GM23338 (cell line): Measurements from ENCODE around the gene ADAMTS18. TPM values are rescaled to one million over a fixed set of nuclear protein-coding genes. Genes with fewer than 3 reads are reported as not detected.

Experiments
- ATAC-seq: fragments of 200-7000 bp; cut with Tn5 transposase; 3 replicates; pipeline ENCODE4 v1.9.1; 2020
- DNase-seq: peaks from one replicate; pipeline ENCODE4 v3.0.0-alpha.2; 2015; ENCODE audit warnings: low spot score
- H2AFZ ChIP-seq: fragments of 200-600 bp; sonication (generic); 2 replicates; pipeline ENCODE4 v1.8.0; 2016; ENCODE audit warnings: antibody characterized with exemption, mild to moderate bottlenecking, moderate library complexity
- H3F3A ChIP-seq: fragments of 200-600 bp; sonication (generic); replicated peaks from 2 replicates; pipeline ENCODE4 v1.8.0; 2017; ENCODE audit warnings: antibody characterized with exemption, mixed run types, low read depth
- H3K27ac ChIP-seq: fragments of 200-600 bp; sonication (generic); 2 replicates; pipeline ENCODE4 v1.6.1; 2016; ENCODE audit warnings: low read depth
- H3K27me3 ChIP-seq: fragments of 200-600 bp; sonication (generic); 2 replicates; pipeline ENCODE4 v1.8.0; 2016; ENCODE audit warnings: mild to moderate bottlenecking, mixed run types, moderate library complexity; ENCODE audit not compliant: insufficient read depth
- H3K36me3 ChIP-seq: fragments of 200-600 bp; sonication (generic); 2 replicates; pipeline ENCODE4 v1.8.0; 2016; ENCODE audit warnings: mild to moderate bottlenecking; ENCODE audit not compliant: insufficient read depth
- H3K4me1 ChIP-seq: fragments of 200-600 bp; sonication (generic); 2 replicates; pipeline ENCODE4 v1.8.0; 2016; ENCODE audit warnings: mild to moderate bottlenecking, moderate library complexity; ENCODE audit not compliant: insufficient read depth
- H3K4me2 ChIP-seq: fragments of 200-600 bp; sonication (generic); 2 replicates; pipeline ENCODE4 v1.7.1; 2017; ENCODE audit warnings: mixed run types
- H3K4me3 ChIP-seq: fragments of 200-600 bp; sonication (generic); 2 replicates; pipeline ENCODE4 v1.6.1; 2016; ENCODE audit warnings: mixed run types
- H3K79me2 ChIP-seq: fragments of 200-600 bp; sonication (generic); replicated peaks from 2 replicates; pipeline ENCODE4 v1.8.0; 2017; ENCODE audit warnings: mild to moderate bottlenecking; ENCODE audit not compliant: insufficient read depth
- H3K9me2 ChIP-seq: fragments of 200-600 bp; sonication (generic); 2 replicates; pipeline ENCODE4 v1.8.0; 2017; ENCODE audit not compliant: insufficient read depth
- H4K20me1 ChIP-seq: fragments of 200-600 bp; sonication (generic); replicated peaks from 2 replicates; pipeline ENCODE4 v1.8.0; 2017; ENCODE audit warnings: mild to moderate bottlenecking; ENCODE audit not compliant: insufficient read depth
- H3K27ac Mint-ChIP-seq: 2 replicates; pipeline ENCODE4 v1.8.0; 2020; ENCODE audit warnings: inconsistent platforms, mild to moderate bottlenecking, moderate library complexity, mixed read lengths
- H3K27me3 Mint-ChIP-seq: 3 replicates; pipeline ENCODE4 v1.8.0; 2022; ENCODE audit warnings: low read depth, mild to moderate bottlenecking, moderate library complexity, mixed read lengths, inconsistent platforms; ENCODE audit not compliant: insufficient read depth, poor library complexity
- H3K36me3 Mint-ChIP-seq: 3 replicates; pipeline ENCODE4 v1.8.0; 2021; ENCODE audit warnings: low read depth, mild to moderate bottlenecking, inconsistent platforms, moderate library complexity, mixed read lengths
- H3K4me1 Mint-ChIP-seq: 3 replicates; pipeline ENCODE4 v1.8.0; 2020; ENCODE audit warnings: mild to moderate bottlenecking, inconsistent platforms, mixed read lengths
- H3K4me3 Mint-ChIP-seq: 3 replicates; pipeline ENCODE4 v1.8.0; 2021; ENCODE audit warnings: moderate library complexity, mild to moderate bottlenecking, inconsistent platforms, mixed read lengths
- H3K9me3 Mint-ChIP-seq: 3 replicates; pipeline ENCODE4 v1.8.0; 2020; ENCODE audit warnings: moderate library complexity, mild to moderate bottlenecking, inconsistent platforms, mixed read lengths
- CREB1 ChIP-seq: fragments of 250-450 bp; sonication (Bioruptor Pico); IDR thresholded peaks from 2 replicates; pipeline ENCODE4 v1.5.0; 2020; ENCODE audit warnings: low read depth, mild to moderate bottlenecking, moderate library complexity
- EZH2 ChIP-seq: fragments of 200-600 bp; sonication (generic); IDR thresholded peaks from one replicate; pipeline ENCODE4 v1.8.0; 2017; ENCODE audit warnings: antibody characterized with exemption, mild to moderate bottlenecking, low read depth; ENCODE audit not compliant: unreplicated experiment
- EZH2phosphoT487 ChIP-seq: fragments of 200-600 bp; sonication (generic); IDR thresholded peaks from one replicate; pipeline ENCODE4 v1.8.1; 2018; ENCODE audit warnings: antibody characterized with exemption; ENCODE audit not compliant: unreplicated experiment
- NANOG ChIP-seq: IDR thresholded peaks from 2 replicates; pipeline ENCODE4 v1.6.1; 2016; ENCODE audit warnings: antibody characterized with exemption, borderline replicate concordance
- STAT1 ChIP-seq: IDR thresholded peaks from one replicate; pipeline ENCODE4 v1.6.1; 2016; ENCODE audit warnings: antibody characterized with exemption; ENCODE audit not compliant: unreplicated experiment
- ZNF331 ChIP-seq: fragments of 250-450 bp; sonication (Bioruptor Pico); IDR thresholded peaks from 2 replicates; pipeline ENCODE4 v1.5.0; 2020; ENCODE audit warnings: low read depth, mild to moderate bottlenecking, moderate library complexity
- polyA plus RNA-seq: library from polyadenylated mRNA; unstranded; fragments of >200 nt; fragmentation: Nextera tagmentation; extraction: Ambion mirVana; gene quantifications from 2 replicates; pipeline ENCODE4 v1.2.1, GENCODE V29; 2016
- total RNA-seq: library from RNA; depleted of rRNA; stranded (reverse); fragments of >200 nt; shearing (Covaris generic); gene quantifications from 2 replicates; pipeline ENCODE4 v1.2.3, GENCODE V29; 2014
- TF ChIP-seq, protein P1 (sequence below), 2 experiments: fragments of 200-600 bp in 1 of 2; sonication (generic) in 1 of 2; conservative IDR thresholded peaks; 2 replicates each; pipeline versions ENCODE4 v1.5.1 to v1.6.1; 2016 to 2017; ENCODE audit warnings: antibody characterized with exemption in 2 of 2, low read depth in 2 of 2, mild to moderate bottlenecking in 2 of 2, moderate library complexity in 1 of 2
- TF ChIP-seq, protein P2 (sequence below): IDR thresholded peaks from one replicate; pipeline ENCODE4 v1.6.1; 2018; ENCODE audit warnings: antibody characterized with exemption; ENCODE audit not compliant: unreplicated experiment
- TF ChIP-seq, protein P3 (sequence below): IDR thresholded peaks from 2 replicates; pipeline ENCODE4 v1.6.1; 2016; ENCODE audit warnings: antibody characterized with exemption

Gene ADAMTS18
- total and polyA plus RNA-seq, 2 experiments from 2014 or later: 0.15 to 0.90 TPM

DNA sequence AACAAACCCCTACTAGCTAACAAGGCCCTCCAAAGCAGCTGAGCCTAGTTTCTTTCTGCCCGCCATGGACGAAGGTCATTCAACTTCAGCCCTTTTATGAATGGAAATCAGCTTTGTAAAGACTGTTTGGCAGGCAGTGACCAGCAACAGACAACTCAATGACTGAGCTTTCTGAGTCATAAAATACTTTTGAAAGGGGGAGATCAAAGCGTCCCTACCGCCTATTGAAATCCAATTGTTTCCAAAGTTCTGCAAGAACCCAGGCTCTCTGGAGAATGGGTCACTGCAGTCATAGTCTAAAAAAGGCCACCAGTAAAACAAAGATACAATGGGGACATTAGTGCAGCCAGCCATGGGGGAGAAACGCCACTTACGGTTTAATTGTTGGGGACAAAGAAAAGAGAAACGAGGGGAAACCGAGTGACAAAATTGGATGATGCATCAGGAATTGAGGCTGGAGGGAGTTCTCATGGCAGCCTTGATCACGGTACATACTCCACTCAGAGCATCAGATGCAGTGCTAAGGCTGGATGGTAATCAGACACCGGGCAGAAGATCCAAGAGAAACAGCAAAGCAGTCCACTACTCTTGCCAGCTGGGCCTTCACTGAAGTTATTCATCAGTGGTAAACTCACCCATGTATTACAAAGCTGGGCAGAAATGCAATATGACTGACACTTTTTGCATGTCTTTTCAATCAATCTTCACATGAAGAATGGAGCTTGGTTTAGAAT is 9.8 kb downstream of the ADAMTS18 start:
- Mint-ChIP-seq H3K9me3 (no peaks in the 10 kb centered on the region), H3K4me1 (peaks cover under 1% of the 10 kb centered on the region; the same call in 1 of the 3 replicates), H3K36me3 (no peaks in the 10 kb centered on the region), H3K4me3 (no peak overlapping the region), H3K27ac (no peak overlapping the region), H3K27me3 (peaks cover 4% of the 10 kb centered on the region)
- no peaks in the 10 kb centered on the region for H3K79me2 ChIP-seq
- no peak for DNase-seq
- H3K27me3 ChIP-seq: no peaks in the 10 kb centered on the region
- H2AFZ ChIP-seq: no peak overlapping the region
- H3K27ac ChIP-seq: no peak overlapping the region
- ATAC-seq: no peak
- no peaks in the 10 kb centered on the region for H3K4me1 ChIP-seq
- H3K4me3 ChIP-seq: no peak overlapping the region
- H3F3A ChIP-seq: no peaks in the 10 kb centered on the region
- TF ChIP-seq ZNF331 (CRISPR knock-in tag): no peak
- TF ChIP-seq, protein P1, sequence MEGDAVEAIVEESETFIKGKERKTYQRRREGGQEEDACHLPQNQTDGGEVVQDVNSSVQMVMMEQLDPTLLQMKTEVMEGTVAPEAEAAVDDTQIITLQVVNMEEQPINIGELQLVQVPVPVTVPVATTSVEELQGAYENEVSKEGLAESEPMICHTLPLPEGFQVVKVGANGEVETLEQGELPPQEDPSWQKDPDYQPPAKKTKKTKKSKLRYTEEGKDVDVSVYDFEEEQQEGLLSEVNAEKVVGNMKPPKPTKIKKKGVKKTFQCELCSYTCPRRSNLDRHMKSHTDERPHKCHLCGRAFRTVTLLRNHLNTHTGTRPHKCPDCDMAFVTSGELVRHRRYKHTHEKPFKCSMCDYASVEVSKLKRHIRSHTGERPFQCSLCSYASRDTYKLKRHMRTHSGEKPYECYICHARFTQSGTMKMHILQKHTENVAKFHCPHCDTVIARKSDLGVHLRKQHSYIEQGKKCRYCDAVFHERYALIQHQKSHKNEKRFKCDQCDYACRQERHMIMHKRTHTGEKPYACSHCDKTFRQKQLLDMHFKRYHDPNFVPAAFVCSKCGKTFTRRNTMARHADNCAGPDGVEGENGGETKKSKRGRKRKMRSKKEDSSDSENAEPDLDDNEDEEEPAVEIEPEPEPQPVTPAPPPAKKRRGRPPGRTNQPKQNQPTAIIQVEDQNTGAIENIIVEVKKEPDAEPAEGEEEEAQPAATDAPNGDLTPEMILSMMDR (conservative IDR thresholded peaks at IDR 0.05; ENCODE audit: low read depth in 2 of 2): no peak
- no peak for TF ChIP-seq CREB1 (CRISPR knock-in tag)
- TF ChIP-seq, protein P2, sequence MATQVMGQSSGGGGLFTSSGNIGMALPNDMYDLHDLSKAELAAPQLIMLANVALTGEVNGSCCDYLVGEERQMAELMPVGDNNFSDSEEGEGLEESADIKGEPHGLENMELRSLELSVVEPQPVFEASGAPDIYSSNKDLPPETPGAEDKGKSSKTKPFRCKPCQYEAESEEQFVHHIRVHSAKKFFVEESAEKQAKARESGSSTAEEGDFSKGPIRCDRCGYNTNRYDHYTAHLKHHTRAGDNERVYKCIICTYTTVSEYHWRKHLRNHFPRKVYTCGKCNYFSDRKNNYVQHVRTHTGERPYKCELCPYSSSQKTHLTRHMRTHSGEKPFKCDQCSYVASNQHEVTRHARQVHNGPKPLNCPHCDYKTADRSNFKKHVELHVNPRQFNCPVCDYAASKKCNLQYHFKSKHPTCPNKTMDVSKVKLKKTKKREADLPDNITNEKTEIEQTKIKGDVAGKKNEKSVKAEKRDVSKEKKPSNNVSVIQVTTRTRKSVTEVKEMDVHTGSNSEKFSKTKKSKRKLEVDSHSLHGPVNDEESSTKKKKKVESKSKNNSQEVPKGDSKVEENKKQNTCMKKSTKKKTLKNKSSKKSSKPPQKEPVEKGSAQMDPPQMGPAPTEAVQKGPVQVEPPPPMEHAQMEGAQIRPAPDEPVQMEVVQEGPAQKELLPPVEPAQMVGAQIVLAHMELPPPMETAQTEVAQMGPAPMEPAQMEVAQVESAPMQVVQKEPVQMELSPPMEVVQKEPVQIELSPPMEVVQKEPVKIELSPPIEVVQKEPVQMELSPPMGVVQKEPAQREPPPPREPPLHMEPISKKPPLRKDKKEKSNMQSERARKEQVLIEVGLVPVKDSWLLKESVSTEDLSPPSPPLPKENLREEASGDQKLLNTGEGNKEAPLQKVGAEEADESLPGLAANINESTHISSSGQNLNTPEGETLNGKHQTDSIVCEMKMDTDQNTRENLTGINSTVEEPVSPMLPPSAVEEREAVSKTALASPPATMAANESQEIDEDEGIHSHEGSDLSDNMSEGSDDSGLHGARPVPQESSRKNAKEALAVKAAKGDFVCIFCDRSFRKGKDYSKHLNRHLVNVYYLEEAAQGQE: no peak
- TF ChIP-seq NANOG: no peak
- no peak for TF ChIP-seq EZH2phosphoT487
- H4K20me1 ChIP-seq: no peaks in the 10 kb centered on the region
- H3K4me2 ChIP-seq: no peak overlapping the region
- H3K9me2 ChIP-seq: no peaks in the 10 kb centered on the region
- H3K36me3 ChIP-seq: no peaks in the 10 kb centered on the region

DNA sequence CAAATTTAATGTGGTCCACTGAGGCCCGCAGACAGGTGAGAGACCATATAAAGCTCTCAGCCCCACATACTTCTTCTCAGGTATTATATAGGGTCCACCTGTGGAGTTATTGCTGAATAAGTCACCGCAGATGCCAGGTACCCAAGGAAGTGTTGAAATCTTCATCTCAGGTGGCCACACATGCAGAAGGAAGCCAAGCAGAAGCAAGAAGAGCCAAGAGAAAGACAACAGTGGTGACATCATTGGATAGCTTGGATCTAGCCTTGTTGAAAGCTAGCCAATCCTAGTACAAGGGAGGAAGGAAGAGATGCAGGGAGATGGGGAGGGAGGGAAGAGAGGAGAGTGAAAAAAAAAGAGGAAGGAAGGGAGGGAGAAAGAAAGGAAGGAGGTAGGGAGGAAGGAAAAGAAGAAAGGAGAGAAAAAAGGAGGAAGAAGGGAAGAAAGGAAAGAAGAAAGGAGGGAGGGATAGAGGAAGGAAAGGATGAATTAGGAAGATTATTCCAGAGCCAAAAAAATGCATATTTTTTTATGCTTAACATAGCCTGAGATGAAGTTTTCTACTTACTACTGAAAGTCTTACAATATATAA is 12.5 kb downstream of the ADAMTS18 start:
- no peaks in the 10 kb centered on the region for H3F3A ChIP-seq
- H3K27ac ChIP-seq: no peak overlapping the region
- no peaks in the 10 kb centered on the region for H3K27me3 ChIP-seq
- H3K4me3 ChIP-seq: no peak overlapping the region
- H3K27ac Mint-ChIP-seq: no peak overlapping the region
- peaks cover 2% of the 10 kb centered on the region for H3K27me3 Mint-ChIP-seq
- DNase-seq (no peak), ATAC-seq (no peak)
- no peaks in the 10 kb centered on the region for H3K36me3 ChIP-seq
- TF ChIP-seq EZH2: no peak
- TF ChIP-seq, protein P1 (conservative IDR thresholded peaks at IDR 0.05; ENCODE audit: low read depth in 2 of 2): no peak
- no peak for TF ChIP-seq STAT1
- TF ChIP-seq EZH2phosphoT487: no peak
- TF ChIP-seq, protein P3, sequence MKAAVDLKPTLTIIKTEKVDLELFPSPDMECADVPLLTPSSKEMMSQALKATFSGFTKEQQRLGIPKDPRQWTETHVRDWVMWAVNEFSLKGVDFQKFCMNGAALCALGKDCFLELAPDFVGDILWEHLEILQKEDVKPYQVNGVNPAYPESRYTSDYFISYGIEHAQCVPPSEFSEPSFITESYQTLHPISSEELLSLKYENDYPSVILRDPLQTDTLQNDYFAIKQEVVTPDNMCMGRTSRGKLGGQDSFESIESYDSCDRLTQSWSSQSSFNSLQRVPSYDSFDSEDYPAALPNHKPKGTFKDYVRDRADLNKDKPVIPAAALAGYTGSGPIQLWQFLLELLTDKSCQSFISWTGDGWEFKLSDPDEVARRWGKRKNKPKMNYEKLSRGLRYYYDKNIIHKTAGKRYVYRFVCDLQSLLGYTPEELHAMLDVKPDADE: no peak
- H3K9me3 Mint-ChIP-seq: no peaks in the 10 kb centered on the region
- H2AFZ ChIP-seq: no peak overlapping the region
- H4K20me1 ChIP-seq: no peaks in the 10 kb centered on the region
- no peaks in the 10 kb centered on the region for H3K9me2 ChIP-seq
- H3K4me2 ChIP-seq: no peak overlapping the region
- no peak overlapping the region for H3K4me3 Mint-ChIP-seq
- no peaks in the 10 kb centered on the region for H3K36me3 Mint-ChIP-seq
- H3K79me2 ChIP-seq: no peaks in the 10 kb centered on the region
- no peaks in the 10 kb centered on the region for H3K4me1 ChIP-seq
- peaks cover 2% of the 10 kb centered on the region; the same call in 2 of the 3 replicates for H3K4me1 Mint-ChIP-seq
